Osteocyte (in vitro differentiated cells): ENCODE results near the gene CDK5RAP2. TPM values are rescaled to one million over a fixed set of nuclear protein-coding genes. Genes with fewer than 3 reads are reported as not detected.
"Not testable (repeated sequence)": the region's sequence is repeated elsewhere in the genome, so short reads cannot be mapped to it uniquely, and the experiment has no call there.

ENCODE experiments used
- DNase-seq: peaks from one replicate; pipeline ENCODE4 v3.0.0; 2021; ENCODE audit warnings: mixed read lengths; ENCODE audit not compliant: unreplicated experiment; ENCODE audit errors: extremely low spot score
- H3K27ac Mint-ChIP-seq: one replicate; pipeline ENCODE4 v1.8.0; 2021; ENCODE audit warnings: mild to moderate bottlenecking, mixed read lengths; ENCODE audit not compliant: unreplicated experiment
- H3K27me3 Mint-ChIP-seq: one replicate; pipeline ENCODE4 v1.8.0; 2021; ENCODE audit warnings: mixed read lengths; ENCODE audit not compliant: unreplicated experiment
- H3K36me3 Mint-ChIP-seq: one replicate; pipeline ENCODE4 v1.8.0; 2021; ENCODE audit warnings: mixed read lengths; ENCODE audit not compliant: unreplicated experiment
- H3K4me1 Mint-ChIP-seq: one replicate; pipeline ENCODE4 v1.8.0; 2021; ENCODE audit warnings: mixed read lengths; ENCODE audit not compliant: unreplicated experiment
- H3K4me3 Mint-ChIP-seq: one replicate; pipeline ENCODE4 v1.8.0; 2021; ENCODE audit warnings: mild to moderate bottlenecking, moderate library complexity, mixed read lengths; ENCODE audit not compliant: unreplicated experiment
- H3K9me3 Mint-ChIP-seq: one replicate; pipeline ENCODE4 v1.8.0; 2021; ENCODE audit warnings: mixed read lengths; ENCODE audit not compliant: unreplicated experiment
- total RNA-seq: library from RNA; stranded (reverse); gene quantifications from 2 replicates; pipeline ENCODE4 v1.2.1, GENCODE V29; 2021
- TF ChIP-seq, protein P1 (sequence below): fragments of 200-600 bp; sonication (generic); IDR thresholded peaks from 2 replicates; pipeline ENCODE4 v1.5.0; 2021; ENCODE audit warnings: antibody characterized with exemption, mild to moderate bottlenecking, moderate library complexity

The CDK5RAP2 gene
- total RNA-seq, 1 donor from 2014 or later: 48.7 TPM

DNA sequence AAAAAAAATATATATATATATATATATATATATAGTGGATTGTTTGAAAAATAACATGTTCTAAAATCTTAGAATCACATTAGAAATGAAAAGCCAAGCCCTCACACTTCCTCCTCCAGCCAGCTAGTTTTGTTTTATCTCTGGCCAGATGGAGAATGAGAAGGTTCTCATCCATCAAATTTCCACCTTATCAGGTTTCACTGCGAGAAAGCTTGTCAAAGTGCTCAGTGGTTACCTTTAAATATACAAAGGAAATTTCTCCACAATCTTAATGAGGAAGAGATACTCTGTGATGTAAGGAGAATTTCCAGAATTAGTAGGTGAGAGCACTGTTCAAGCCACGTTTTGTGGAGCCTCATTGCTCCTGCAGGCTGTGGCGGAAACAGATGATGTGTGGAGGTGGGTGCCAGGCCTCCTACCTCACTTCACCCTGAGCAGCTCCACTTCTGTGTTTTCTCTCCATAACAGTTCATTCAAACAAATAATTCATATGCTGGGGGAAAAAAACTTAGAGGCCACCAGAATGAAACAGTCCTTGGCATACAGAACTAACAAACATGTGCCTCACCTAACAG, 71.9 kb downstream of the CDK5RAP2 start:
- Mint-ChIP-seq H3K4me3 (no peak overlapping the region), H3K9me3 (peaks cover 20% of the 10 kb centered on the region), H3K27me3 (no peaks in the 10 kb centered on the region), H3K4me1 (no peaks in the 10 kb centered on the region), H3K27ac (no peak overlapping the region), H3K36me3 (peaks cover 36% of the 10 kb centered on the region)
- no peak for DNase-seq
- TF ChIP-seq, protein P1, sequence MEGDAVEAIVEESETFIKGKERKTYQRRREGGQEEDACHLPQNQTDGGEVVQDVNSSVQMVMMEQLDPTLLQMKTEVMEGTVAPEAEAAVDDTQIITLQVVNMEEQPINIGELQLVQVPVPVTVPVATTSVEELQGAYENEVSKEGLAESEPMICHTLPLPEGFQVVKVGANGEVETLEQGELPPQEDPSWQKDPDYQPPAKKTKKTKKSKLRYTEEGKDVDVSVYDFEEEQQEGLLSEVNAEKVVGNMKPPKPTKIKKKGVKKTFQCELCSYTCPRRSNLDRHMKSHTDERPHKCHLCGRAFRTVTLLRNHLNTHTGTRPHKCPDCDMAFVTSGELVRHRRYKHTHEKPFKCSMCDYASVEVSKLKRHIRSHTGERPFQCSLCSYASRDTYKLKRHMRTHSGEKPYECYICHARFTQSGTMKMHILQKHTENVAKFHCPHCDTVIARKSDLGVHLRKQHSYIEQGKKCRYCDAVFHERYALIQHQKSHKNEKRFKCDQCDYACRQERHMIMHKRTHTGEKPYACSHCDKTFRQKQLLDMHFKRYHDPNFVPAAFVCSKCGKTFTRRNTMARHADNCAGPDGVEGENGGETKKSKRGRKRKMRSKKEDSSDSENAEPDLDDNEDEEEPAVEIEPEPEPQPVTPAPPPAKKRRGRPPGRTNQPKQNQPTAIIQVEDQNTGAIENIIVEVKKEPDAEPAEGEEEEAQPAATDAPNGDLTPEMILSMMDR: no peak

DNA sequence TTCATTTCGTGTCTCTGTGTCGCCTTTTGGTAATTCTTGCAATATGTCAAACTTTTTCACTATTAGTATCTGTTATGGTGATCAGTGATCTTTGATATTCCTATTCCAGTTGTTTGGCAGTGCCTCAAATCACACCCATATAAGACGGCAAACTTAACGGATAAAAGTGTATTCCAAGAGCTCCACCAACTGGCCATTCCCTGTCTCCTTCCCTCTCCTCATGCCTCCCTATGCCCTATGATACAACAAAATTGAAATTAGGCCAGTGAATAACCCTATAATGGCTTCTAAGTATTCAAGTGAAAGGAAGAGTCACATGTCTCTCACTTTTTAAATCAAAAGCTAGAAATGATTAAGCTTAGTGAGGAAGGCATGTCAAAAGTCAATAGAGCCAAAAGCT, 74.8 kb downstream of the CDK5RAP2 start:
- peaks cover 23% of the 10 kb centered on the region for H3K9me3 Mint-ChIP-seq
- H3K4me3 Mint-ChIP-seq: no peak overlapping the region
- TF ChIP-seq, protein P1: no peak
- H3K27me3 Mint-ChIP-seq: no peaks in the 10 kb centered on the region
- DNase-seq: no peak
- peaks cover 41% of the 10 kb centered on the region for H3K36me3 Mint-ChIP-seq
- H3K4me1 Mint-ChIP-seq: peaks cover 9% of the 10 kb centered on the region
- H3K27ac Mint-ChIP-seq: no peak overlapping the region

DNA sequence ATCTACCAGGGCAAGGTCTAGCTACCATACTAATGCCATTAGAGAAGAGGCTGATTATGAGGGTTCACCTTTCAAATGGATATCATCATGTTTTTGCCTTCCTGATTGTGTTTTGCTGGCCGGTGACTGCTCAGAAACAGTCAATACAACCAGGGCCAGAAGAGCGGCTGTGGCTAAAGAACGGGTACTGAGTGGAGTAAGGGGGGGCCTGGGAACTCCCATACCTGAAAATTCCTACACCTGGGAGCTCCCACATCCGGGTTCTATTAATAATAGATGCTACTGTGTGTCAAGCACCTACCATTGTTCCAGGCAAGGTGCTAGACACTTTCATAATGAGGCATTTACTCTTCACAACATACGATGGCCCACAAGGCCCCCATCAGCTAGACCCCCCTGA, 79.2 kb downstream of the CDK5RAP2 start:
- Mint-ChIP-seq H3K9me3 (peaks cover 15% of the 10 kb centered on the region), H3K27me3 (no peaks in the 10 kb centered on the region), H3K27ac (peak overlapping the region; percentile 39), H3K4me1 (peaks cover 12% of the 10 kb centered on the region), H3K36me3 (peaks cover 27% of the 10 kb centered on the region), H3K4me3 (no peak overlapping the region)
- TF ChIP-seq, protein P1: no peak
- DNase-seq: no peak

- H3K27me3 Mint-ChIP-seq, H3K9me3 Mint-ChIP-seq, DNase-seq, H3K27ac Mint-ChIP-seq, H3K4me3 Mint-ChIP-seq: not testable (repeated sequence)
- Mint-ChIP-seq H3K4me1 (peaks cover 12% of the 10 kb centered on the region), H3K36me3 (peaks cover 29% of the 10 kb centered on the region)
Measured at GRCh38 chr9:120497865-120498264, 82.1 kb downstream of the CDK5RAP2 start.

DNA sequence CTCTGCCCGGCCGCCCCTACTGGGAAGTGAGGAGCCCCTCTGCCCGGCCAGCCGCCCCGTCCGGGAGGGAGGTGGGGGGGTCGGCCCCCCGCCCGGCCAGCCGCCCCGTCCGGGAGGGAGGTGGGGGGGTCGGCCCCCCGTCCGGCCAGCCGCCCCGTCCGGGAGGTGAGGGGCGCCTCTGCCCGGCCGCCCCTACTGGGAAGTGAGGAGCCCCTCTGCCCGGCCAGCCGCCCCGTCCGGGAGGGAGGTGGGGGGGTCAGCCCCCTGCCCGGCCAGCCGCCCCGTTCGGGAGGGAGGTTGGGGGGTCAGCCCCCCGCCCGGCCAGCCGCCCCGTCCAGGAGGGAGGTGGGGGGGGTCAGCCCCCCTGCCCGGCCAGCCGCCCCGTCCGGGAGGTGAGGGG, 83.5 kb downstream of the CDK5RAP2 start:
- Mint-ChIP-seq H3K4me1 (peaks cover 12% of the 10 kb centered on the region), H3K36me3 (peaks cover 22% of the 10 kb centered on the region)
- not testable (repeated sequence) for H3K27ac Mint-ChIP-seq, H3K9me3 Mint-ChIP-seq, DNase-seq, H3K4me3 Mint-ChIP-seq, H3K27me3 Mint-ChIP-seq

DNA sequence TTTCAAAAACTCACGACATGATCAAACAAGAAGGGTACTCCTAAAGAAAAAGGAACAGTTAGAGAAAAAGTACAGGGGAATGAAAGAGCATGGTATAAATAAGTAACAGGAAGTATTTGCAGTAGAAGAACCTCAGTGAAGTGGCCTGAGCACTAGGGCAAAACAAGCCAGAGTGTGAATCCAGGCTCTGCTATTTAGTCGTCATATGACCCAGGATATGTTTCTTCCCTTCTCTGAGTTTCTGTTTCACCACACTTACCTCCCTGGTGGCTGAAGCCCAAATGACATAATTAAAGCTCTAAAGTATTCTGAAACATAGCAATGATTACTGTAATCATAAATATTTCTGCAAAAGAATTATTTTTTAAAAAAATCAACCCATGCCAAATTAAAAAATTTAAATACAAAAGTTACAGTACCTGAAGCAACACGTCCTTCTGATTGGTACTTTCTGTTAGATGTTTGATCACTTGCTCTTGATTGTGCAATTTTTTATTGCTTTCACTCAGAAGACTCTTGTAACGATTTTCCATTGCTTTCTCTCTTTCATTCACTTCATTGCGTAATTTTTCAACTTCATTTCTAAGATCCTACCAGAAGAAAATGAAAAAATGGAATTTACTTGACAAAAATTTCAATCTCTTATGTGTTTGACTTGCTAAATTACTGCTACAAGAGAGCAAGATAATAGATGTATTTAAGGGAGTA, 88.9 kb downstream of the CDK5RAP2 start:
- no peak overlapping the region for H3K27ac Mint-ChIP-seq
- TF ChIP-seq, protein P1: no peak
- no peak overlapping the region for H3K4me3 Mint-ChIP-seq
- no peaks in the 10 kb centered on the region for H3K9me3 Mint-ChIP-seq
- H3K27me3 Mint-ChIP-seq: no peaks in the 10 kb centered on the region
- no peaks in the 10 kb centered on the region for H3K4me1 Mint-ChIP-seq
- no peak for DNase-seq
- H3K36me3 Mint-ChIP-seq: peaks cover 36% of the 10 kb centered on the region
